SK-N-SH (cell line): ENCODE results near the gene DHRSX. TPM values are rescaled to one million over a fixed set of nuclear protein-coding genes. Genes with fewer than 3 reads are reported as not detected.

Experiments
- CTCF ChIA-PET: fragments of 300-600, 350-600 bp; formaldehyde crosslinking; extraction: SDS; loops from one replicate; lab custom pipeline; 2021; lab: Yijun Ruan, JAX
- POLR2A ChIA-PET: fragments of 350-600 bp; sonication (Branson Sonifier 250); formaldehyde crosslinking; extraction: SDS; loops from one replicate; lab custom pipeline; 2020; ENCODE audit warnings: antibody characterized with exemption, inconsistent platforms; lab: Yijun Ruan, JAX
- DNase-seq: peaks from one replicate; pipeline ENCODE4 v3.0.0; 2012
- H2AFZ ChIP-seq: fragments of 200-600 bp; sonication (generic); 2 replicates; pipeline ENCODE4 v1.8.1; 2016; ENCODE audit warnings: antibody characterized with exemption, mild to moderate bottlenecking, low read depth
- H3F3A ChIP-seq: fragments of 200-600 bp; sonication (generic); replicated peaks from 2 replicates; pipeline ENCODE3; 2016; ENCODE audit warnings: antibody characterized with exemption, mild to moderate bottlenecking; ENCODE audit not compliant: insufficient read depth
- H3K27ac ChIP-seq, 2 experiments: fragments of 200-500 bp in 1 of 2; fragments of 200-600 bp in 1 of 2; sonication (Bioruptor generic) in 1 of 2; sonication (generic), shearing (Covaris generic) in 1 of 2; 2 replicates each; pipeline versions ENCODE4 v1.5.1 to v1.6.1; 2014 to 2016; ENCODE audit warnings: low read depth in 2 of 2, inconsistent platforms in 1 of 2, low read length in 1 of 2, mild to moderate bottlenecking in 1 of 2, mixed read lengths in 1 of 2
- H3K27me3 ChIP-seq: fragments of 200-600 bp; sonication (generic), shearing (Covaris generic); 2 replicates; pipeline ENCODE4 v1.6.1; 2016; ENCODE audit warnings: mixed run types; ENCODE audit not compliant: insufficient read depth
- H3K36me3 ChIP-seq, 2 experiments: fragments of 200-500 bp in 1 of 2; fragments of 200-600 bp in 1 of 2; sonication (Bioruptor generic) in 1 of 2; sonication (generic) in 1 of 2; replicated peaks in 1 of 2; 2 replicates each; pipeline versions ENCODE3 to v1.5.1; 2014 to 2016; ENCODE audit warnings: low read length in 1 of 2, mild to moderate bottlenecking in 1 of 2; ENCODE audit not compliant: insufficient read depth in 2 of 2, control insufficient read depth in 1 of 2
- H3K4me1 ChIP-seq, 2 experiments: fragments of 200-500 bp in 1 of 2; fragments of 200-600 bp in 1 of 2; sonication (Bioruptor generic) in 1 of 2; sonication (generic), shearing (Covaris generic) in 1 of 2; 2 replicates each; pipeline versions ENCODE4 v1.5.1 to v1.6.1; 2014 to 2016; ENCODE audit warnings: low read depth in 1 of 2, low read length in 1 of 2, mixed run types in 1 of 2; ENCODE audit not compliant: insufficient read depth in 2 of 2, control insufficient read depth in 1 of 2
- H3K4me2 ChIP-seq: fragments of 200-600 bp; sonication (generic), shearing (Covaris generic); 2 replicates; pipeline ENCODE4 v1.6.1; 2017; ENCODE audit warnings: mixed run types
- H3K4me3 ChIP-seq, 2 experiments: fragments of 200-500 bp in 1 of 2; fragments of 200-600 bp in 1 of 2; sonication (Bioruptor generic) in 1 of 2; sonication (generic), shearing (Covaris generic) in 1 of 2; 2 replicates each; pipeline versions ENCODE4 v1.5.1 to v1.8.1; 2014 to 2016; ENCODE audit warnings: low read depth in 2 of 2, inconsistent platforms in 1 of 2, low read length in 1 of 2, mild to moderate bottlenecking in 1 of 2, mixed read lengths in 1 of 2, moderate library complexity in 1 of 2
- H3K79me2 ChIP-seq: fragments of 200-600 bp; sonication (generic); 2 replicates; pipeline ENCODE4 v1.8.1; 2017; ENCODE audit warnings: mild to moderate bottlenecking; ENCODE audit not compliant: insufficient read depth
- H3K9ac ChIP-seq: fragments of 200-600 bp; sonication (generic); 2 replicates; pipeline ENCODE4 v1.6.1; 2017; ENCODE audit warnings: mixed run types
- H3K9me2 ChIP-seq: fragments of 200-600 bp; sonication (generic); 2 replicates; pipeline ENCODE4 v1.6.1; 2017; ENCODE audit warnings: mixed run types
- H3K9me3 ChIP-seq: fragments of 200-600 bp; sonication (generic); 2 replicates; pipeline ENCODE4 v1.6.1; 2017; ENCODE audit warnings: mixed run types, mild to moderate bottlenecking, moderate library complexity
- H4K20me1 ChIP-seq: fragments of 200-600 bp; sonication (generic); 2 replicates; pipeline ENCODE4 v1.6.1; 2017; ENCODE audit warnings: mild to moderate bottlenecking, mixed run types; ENCODE audit not compliant: insufficient read depth
- CHD2 ChIP-seq: fragments of 150-350 bp; IDR thresholded peaks from 2 replicates; pipeline ENCODE4 v1.6.1; 2018; ENCODE audit warnings: low read length; ENCODE audit not compliant: partially characterized antibody
- EZH2phosphoT487 ChIP-seq: fragments of 200-600 bp; sonication (generic); IDR thresholded peaks from 2 replicates; pipeline ENCODE4 v1.6.1; 2017; ENCODE audit warnings: low read depth, mixed run types, mild to moderate bottlenecking, antibody characterized with exemption, moderate library complexity, borderline replicate concordance
- FOSL2 ChIP-seq: IDR thresholded peaks from 2 replicates; pipeline ENCODE4 v1.4.0; 2012; ENCODE audit warnings: low read depth, mild to moderate bottlenecking, moderate library complexity, borderline replicate concordance
- FOXJ3 ChIP-seq: sonication (generic); formaldehyde crosslinking; IDR thresholded peaks from 2 replicates; pipeline ENCODE4 v1.5.1; 2020; ENCODE audit warnings: mild to moderate bottlenecking, missing genetic modification reagents
- IRF3 ChIP-seq: fragments of 150-350 bp; IDR thresholded peaks from 2 replicates; pipeline ENCODE4 v1.6.1; 2016; ENCODE audit warnings: mild to moderate bottlenecking, low read depth, low read length
- MEF2A ChIP-seq: IDR thresholded peaks from 2 replicates; pipeline ENCODE4 v1.4.0; 2012; ENCODE audit warnings: low read depth, borderline replicate concordance
- MXI1 ChIP-seq: IDR thresholded peaks from 2 replicates; pipeline ENCODE4 v1.6.1; 2012; ENCODE audit warnings: mild to moderate bottlenecking, low read depth, low read length, improper control_type of control experiment
- NRF1 ChIP-seq: IDR thresholded peaks from 2 replicates; pipeline ENCODE4 v1.6.1; 2012; ENCODE audit warnings: low read depth, mild to moderate bottlenecking, low read length
- RAD21 ChIP-seq: IDR thresholded peaks from 2 replicates; pipeline ENCODE4 v1.6.1; 2012; ENCODE audit warnings: mild to moderate bottlenecking, low read length
- REST ChIP-seq: IDR thresholded peaks from 2 replicates; pipeline ENCODE4 v1.6.1; 2012; ENCODE audit warnings: mild to moderate bottlenecking, low read depth, low read length, moderate library complexity
- SIN3A ChIP-seq: IDR thresholded peaks from 2 replicates; pipeline ENCODE4 v1.6.1; 2012; ENCODE audit warnings: low read depth, mild to moderate bottlenecking, low read length, moderate library complexity, borderline replicate concordance
- SMC3 ChIP-seq: IDR thresholded peaks from 2 replicates; pipeline ENCODE4 v1.6.1; 2012; ENCODE audit warnings: low read depth, low read length, improper control_type of control experiment
- TAF1 ChIP-seq: IDR thresholded peaks from 2 replicates; pipeline ENCODE4 v1.6.1; 2012; ENCODE audit warnings: low read depth, mild to moderate bottlenecking, low read length, moderate library complexity, borderline replicate concordance
- TCF12 ChIP-seq: IDR thresholded peaks from 2 replicates; pipeline ENCODE4 v1.4.0; 2012
- TEAD4 ChIP-seq: IDR thresholded peaks from 2 replicates; pipeline ENCODE4 v1.4.0; 2012; ENCODE audit warnings: mild to moderate bottlenecking, borderline replicate concordance; ENCODE audit not compliant: insufficient read depth
- YY1 ChIP-seq: IDR thresholded peaks from 2 replicates; pipeline ENCODE4 v1.4.0; 2012; ENCODE audit warnings: low read depth, mild to moderate bottlenecking
- ZBTB33 ChIP-seq: IDR thresholded peaks from 2 replicates; pipeline ENCODE4 v1.4.0; 2012; ENCODE audit warnings: low read depth, borderline replicate concordance
- WGBS: methylation state at CpG from one replicate; pipeline ENCODE4 v1.1.6; 2017; ENCODE audit warnings: low lambda C conversion rate; 5-methylcytosine and 5-hydroxymethylcytosine counted together
- polyA plus RNA-seq, 3 experiments: library from polyadenylated mRNA; depleted of rRNA; stranded (reverse); fragments of >200 nt; gene quantifications; 2 replicates each; pipeline ENCODE4 v1.2.3, GENCODE V29; 2012
- TF ChIP-seq, protein P1 (sequence below): fragments of 150-350 bp; IDR thresholded peaks from 2 replicates; pipeline ENCODE4 v1.6.1; 2017; ENCODE audit warnings: antibody characterized with exemption, low read length, low read depth, borderline replicate concordance

The DHRSX gene
- polyA plus RNA-seq, 1 of the 3 experiments (the other 2 are of a cell fraction) = 34.3 TPM

GRCh38 chrX:2439613-2440012 lies 61.2 kb downstream of the DHRSX start:
- DNase-seq = no peak
- Histone ChIP-seq H4K20me1 (no peaks in the 10 kb centered on the region), H2AFZ (no peak overlapping the region), H3K9ac (no peak overlapping the region), H3K4me3 (no peak overlapping the region)
- TF ChIP-seq FOSL2 (no peak), SIN3A (no peak), TAF1 (no peak), NRF1 (no peak), IRF3 (no peak), FOXJ3 (CRISPR knock-in tag) (no peak), CHD2 (no peak), TEAD4 (no peak), REST (no peak), SMC3 (no peak), TCF12 (no peak), YY1 (no peak), ZBTB33 (no peak), MXI1 (no peak), EZH2phosphoT487 (no peak), RAD21 (no peak), MEF2A (no peak)
- TF ChIP-seq, protein P1, sequence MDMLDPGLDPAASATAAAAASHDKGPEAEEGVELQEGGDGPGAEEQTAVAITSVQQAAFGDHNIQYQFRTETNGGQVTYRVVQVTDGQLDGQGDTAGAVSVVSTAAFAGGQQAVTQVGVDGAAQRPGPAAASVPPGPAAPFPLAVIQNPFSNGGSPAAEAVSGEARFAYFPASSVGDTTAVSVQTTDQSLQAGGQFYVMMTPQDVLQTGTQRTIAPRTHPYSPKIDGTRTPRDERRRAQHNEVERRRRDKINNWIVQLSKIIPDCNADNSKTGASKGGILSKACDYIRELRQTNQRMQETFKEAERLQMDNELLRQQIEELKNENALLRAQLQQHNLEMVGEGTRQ = no peak
- TF ChIP-seq, all 33 proteins: peak for 0
- Histone ChIP-seq H3F3A (no peaks in the 10 kb centered on the region), H3K36me3 (peaks cover 0 to 7% of the 10 kb centered on the region in 2 experiments), H3K4me2 (no peak overlapping the region), H3K27ac (no peak overlapping the region), H3K79me2 (peaks cover 16% of the 10 kb centered on the region), H3K9me2 (no peaks in the 10 kb centered on the region), H3K9me3 (no peaks in the 10 kb centered on the region), H3K4me1 (no peaks in the 10 kb centered on the region), H3K27me3 (no peaks in the 10 kb centered on the region)
- POLR2A ChIA-PET = no interaction called here
- WGBS = 85% methylated on average over 8 of the region's 8 CpGs
- CTCF ChIA-PET = no interaction called here
